CD4-positive, alpha-beta T cell treated with Interleukin-21 for 1 hour (primary cell): ENCODE measurements around the gene PHACTR4.
"Not testable (repeated sequence)": the region's sequence is repeated elsewhere in the genome, so short reads cannot be mapped to it uniquely, and the experiment has no call there.

Experiments used
- DNase-seq: peaks from one replicate; pipeline ENCODE4 v3.0.0-alpha.2; 2020

The PHACTR4 gene

DNA sequence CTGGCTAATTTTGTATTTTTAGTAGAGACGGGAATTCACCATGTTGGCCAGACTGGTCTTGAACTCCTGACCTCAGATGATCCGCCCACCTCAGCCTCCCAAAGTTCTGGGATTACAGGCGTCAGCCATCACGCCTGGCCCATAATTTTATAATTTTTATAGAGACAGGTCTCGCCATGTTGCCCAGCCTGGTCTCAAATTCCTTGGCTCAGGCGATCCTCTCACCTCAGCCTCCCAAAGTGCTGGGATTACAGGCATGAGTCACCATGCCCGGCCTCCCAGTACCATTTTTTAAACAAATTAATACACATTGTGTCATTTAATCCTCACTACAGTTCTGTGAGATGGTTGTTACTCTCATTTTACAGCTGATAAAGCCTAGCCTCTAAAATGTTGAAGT, 3.9 kb downstream of the PHACTR4 start:
- DNase-seq = not testable (repeated sequence)

DNA sequence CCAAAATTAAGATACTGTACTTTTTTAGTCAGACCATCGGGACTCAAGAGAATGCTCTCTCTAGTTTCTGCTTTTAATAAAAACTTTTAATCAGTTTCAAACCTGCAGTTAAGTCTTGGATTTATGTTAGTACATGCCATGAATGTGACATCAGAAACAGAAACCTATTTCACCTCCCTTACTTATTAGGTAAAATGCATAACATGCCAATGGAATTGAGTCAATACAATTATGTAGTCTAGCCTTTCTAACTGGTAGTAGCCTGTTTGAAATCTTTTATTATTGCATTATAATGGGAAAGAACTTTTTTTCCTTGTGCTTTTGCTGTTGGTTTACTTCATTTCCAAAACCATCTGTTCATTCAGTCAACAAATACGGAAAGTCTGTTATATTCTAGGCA, 4.8 kb downstream of the PHACTR4 start:
- DNase-seq = no peak

GRCh38 chr1:28375598-28375997, 6.1 kb downstream of the PHACTR4 start:
- not testable (repeated sequence) for DNase-seq

DNA sequence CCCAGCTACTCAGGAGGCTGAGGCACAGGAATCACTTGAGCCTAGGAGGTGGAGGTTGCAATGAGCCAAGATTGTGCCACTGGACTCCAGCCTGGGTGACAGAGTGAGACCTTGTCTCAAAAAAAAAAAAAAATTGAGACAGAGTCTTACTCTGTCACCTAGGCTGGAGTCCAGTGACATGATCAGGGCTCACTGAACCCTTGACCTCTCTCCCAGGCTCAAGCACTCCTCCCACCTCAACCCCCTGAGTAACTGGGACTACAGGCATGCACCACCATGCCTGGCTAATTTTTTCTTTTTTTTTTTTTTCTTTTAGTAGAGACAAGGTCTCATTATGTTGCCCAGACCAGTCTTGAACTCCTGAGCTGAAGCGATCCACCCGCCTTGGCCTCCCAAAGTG, 6.7 kb downstream of the PHACTR4 start:
- not testable (repeated sequence) for DNase-seq

DNA sequence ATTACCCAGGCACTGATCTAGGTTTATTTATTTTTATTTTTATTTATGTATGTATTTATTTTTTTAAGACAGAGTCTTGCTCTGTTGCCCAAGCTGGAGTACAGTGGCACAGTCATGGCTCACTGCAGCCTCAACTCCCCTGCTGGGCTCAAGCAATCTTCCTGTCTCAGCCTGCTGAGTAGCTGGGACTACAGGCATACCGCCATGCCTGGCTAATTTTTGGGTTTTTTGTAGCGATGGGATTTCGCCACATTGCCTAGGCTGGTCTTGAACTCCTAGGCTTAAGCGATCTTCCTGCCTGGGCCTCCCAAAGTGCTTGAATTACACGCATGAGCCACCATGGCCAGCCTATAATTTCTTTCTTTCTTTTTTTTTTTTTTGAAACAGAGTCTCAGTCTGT, 9.4 kb downstream of the PHACTR4 start:
- no peak for DNase-seq

GRCh38 chr1:28380394-28380793, 10.9 kb downstream of the PHACTR4 start:
- DNase-seq = no peak

DNA sequence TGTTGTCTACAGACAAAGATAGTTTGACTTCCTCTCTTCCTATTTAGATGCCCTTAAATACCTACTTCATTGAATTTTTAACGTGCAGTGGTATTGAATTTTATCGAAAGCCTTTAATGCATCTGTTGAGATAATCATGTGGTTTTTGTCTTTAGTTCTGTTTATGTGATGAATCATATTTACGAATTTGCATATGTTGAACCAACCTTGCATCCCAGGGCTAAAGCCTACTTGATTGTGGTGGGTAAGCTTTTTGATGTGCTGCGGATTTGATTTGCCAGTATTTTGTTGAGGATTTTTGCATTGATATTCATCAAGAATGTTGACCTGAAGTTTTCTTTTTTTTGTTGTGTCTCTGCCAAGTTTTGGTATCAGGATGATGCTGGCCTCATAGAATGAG, 14.2 kb downstream of the PHACTR4 start:
- DNase-seq = not testable (repeated sequence)

DNA sequence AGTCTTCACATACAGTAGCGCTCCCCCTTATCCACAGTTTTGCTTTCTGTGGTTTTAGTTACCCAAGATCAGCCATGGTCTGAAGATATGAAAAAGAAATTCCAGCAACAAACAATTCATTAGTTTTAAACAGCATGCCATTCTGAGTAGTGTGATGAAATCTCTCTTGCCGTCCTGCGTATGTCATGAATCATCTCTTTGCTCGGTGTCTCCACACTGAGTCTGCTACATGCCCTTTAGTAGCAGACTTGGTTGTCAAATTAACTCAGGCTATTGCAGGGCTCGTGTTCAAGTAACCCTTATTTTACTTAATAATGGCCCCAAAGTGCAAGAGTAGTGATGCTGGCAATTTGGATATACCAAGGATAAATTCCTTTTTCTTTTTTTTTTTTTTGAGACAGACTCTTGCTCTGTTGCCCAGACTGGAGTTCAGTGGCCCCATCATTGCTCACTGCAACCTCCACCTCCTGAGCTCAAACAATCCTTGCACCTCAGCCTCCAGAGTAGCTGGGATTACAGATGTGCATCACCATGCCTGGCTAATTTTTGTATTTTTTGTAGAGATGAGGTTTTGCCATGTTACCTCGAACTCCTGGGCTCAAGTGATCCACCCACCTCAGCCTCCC, 22.6 kb downstream of the PHACTR4 start:
- DNase-seq = no peak

DNA sequence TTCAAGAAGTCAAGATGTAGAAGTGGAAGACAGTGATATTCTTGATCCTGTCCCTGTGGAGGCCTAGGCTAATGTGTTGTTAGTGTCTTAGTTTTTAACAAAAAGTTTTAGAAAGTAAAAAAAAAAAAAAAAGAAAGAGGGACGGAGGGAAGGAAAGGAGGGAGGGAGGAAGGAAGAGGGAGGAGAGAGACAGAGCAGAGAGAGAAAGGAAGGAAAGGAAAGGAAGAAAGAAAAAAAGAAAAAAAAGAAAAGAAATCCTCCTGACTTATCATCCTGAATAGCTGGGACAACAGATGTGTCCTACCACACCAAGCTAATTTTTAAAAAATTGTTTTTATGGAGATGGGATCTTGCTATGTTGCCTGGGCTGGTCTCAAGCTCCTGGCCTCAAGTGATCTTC, 24.6 kb downstream of the PHACTR4 start:
- no peak for DNase-seq

DNA sequence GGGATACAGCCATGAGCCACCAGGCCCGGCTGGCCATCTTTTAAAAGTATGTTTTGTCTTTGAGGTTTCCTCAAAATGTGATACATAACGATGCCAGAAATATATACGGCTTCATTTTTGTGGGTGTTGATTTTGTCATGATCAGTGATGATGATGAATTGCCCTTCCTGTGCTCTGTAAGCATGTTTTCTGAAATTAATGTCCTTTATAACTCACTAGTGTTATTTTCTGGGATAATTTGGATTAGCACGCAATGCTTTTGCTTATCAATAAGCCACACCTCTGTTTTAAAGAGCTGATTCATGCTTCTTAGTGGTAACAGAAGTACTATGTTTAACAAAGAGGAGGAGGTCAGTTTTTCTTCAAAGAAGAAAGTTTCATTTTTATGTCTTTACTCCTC, 25.6 kb downstream of the PHACTR4 start:
- DNase-seq = no peak

GRCh38 chr1:28401760-28402159, 32.2 kb downstream of the PHACTR4 start:
- DNase-seq = no peak

DNA sequence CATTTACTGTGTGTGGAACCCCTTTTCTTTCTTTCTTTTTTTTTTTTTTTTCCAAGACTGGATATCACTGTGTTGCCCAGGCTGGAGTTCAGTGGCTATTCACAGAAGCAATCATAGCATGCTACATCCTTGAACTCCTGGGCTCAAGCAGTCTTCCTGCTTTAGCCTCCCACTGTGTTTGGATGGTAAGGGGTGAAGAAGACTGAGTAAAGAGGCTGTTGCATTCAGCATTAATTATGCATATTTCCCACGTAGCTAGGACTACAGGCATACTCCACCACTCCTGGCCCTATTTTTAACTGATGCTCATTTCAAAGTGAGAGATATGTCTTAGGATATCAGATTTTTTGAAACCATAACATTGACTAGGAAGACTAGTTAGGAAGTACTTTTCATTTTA, 39.5 kb downstream of the PHACTR4 start:
- no peak for DNase-seq

DNA sequence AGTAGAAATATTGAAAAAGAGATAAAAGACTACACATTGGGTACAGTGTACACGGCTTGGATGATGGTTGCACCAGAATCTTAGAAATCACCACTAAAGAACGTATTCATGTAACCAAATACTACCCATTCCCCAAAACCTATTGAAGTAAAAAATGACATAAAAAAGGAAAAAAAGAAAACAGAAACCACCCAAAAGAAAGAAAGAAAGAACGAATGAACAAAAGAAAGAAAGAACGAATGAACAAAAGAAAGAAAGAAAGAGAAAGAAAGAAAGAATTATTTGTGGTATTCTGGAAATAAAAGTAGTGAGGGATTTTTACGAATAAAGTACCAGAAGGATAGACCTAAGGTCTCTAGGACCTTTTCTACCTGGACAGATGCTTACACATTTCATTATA, 42.1 kb downstream of the PHACTR4 start:
- no peak for DNase-seq

- no peak for DNase-seq
Observed at GRCh38 chr1:28412731-28413130, 43.2 kb downstream of the PHACTR4 start.

GRCh38 chr1:28416509-28417194, 47.1 kb downstream of the PHACTR4 start:
- DNase-seq = no peak

- DNase-seq = peak; percentile 2
Observed at GRCh38 chr1:28417441-28417922, 47.9 kb downstream of the PHACTR4 start.

DNA sequence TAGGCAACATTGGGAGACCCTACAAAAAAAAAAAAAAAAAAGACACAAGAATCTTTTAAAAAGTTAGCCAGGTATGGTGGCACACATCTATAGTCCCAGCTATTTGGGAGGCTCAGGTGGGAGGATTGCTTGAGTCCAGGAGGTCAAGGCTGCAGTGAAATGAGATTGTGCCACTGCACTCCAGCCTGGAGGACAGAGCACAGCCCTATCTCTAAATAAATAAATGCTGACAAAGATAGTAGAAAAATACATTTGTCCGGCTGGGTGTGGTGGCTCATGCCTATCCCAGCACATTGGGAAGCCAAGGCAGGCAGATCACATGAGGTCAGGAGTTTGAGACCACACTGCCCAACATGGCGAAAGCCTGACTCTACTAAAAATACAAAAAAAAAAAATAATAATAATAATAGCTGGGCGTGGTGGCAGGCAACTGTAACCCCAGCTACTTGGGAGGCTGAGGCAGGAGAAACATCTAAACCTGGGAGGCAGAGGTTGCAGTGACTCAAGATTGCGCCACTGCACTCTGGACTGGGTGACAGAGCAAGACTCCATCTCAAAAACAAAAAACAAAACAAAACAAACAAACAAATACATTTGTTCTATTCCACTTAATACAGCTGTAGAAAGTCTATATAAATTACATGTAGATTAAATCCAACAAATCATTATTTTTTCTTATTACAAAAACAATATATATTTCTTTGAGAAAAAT, 48.5 kb downstream of the PHACTR4 start:
- DNase-seq = no peak

DNA sequence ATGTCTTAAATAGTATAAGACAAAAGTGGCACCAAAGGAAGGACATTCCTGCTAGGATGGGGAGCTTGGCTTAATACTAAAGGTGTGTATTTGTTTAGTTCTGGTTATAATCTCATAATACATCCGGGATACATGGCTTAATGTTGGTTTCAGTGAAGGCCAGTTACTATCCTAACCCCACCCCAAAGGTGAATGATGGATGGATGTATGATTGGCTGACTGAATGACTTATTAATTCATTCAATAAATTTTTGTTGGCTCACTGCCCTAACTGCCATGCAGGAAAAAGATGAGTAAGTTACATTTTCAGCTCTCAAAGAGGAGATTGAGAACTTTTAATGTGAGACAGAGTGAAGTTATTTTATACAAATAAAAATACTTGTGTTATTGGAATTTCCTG, 52.2 kb downstream of the PHACTR4 start:
- DNase-seq = no peak

DNA sequence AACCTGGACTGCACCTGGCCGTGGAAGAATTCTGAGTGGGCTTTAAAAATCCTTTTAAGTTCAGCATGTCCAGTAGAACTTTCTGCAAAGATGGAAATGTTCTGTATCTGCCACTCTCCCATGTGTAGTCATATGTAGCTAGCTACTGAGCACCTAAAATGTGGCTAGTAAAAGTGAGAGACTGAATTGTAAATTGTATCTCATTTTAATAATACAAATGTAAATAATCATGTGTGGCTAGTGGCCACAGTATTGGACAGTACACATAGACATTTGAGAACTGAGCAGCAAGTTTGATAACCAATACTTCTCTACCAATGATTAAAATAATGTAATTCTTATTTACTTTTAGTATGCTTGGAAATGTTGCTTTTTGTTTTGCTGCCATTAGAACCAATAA, 57.3 kb downstream of the PHACTR4 start:
- no peak for DNase-seq

GRCh38 chr1:28428012-28428411, 58.5 kb downstream of the PHACTR4 start:
- no peak for DNase-seq

- DNase-seq = no peak
Observed at GRCh38 chr1:28428990-28429520, 59.5 kb downstream of the PHACTR4 start.

DNA sequence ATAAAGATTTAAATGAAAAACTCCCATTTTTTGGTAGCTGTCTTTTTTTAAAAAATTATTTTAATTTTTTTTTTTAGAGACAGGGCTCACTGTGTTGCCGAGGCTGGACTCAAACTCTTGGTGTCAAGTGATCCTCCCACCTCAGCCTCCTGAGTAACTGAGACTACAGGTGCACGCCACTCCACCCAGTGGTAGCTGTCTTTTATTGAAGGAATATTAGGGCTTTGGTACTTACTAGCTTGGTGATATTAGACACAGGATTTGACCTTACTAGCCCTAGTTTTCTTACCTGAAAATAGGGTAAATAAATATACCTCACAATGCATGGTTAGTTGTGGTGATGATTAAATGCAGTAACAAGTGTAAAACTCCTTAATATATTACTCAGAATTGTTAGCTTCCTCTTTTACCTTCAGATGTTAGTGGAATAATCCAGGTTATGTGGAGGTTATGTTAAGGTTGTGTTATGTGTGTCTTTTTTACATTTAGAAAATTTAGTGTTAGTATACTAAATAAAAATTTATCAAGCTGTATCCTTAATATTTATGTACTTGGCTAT, 66.8 kb downstream of the PHACTR4 start:
- DNase-seq = no peak

- no peak for DNase-seq
Observed at GRCh38 chr1:28437264-28437923, 67.9 kb downstream of the PHACTR4 start.
